Fibroblast of skin of back (primary cell): ENCODE data around the gene FURIN.
"Not testable (repeated sequence)": the region's sequence is repeated elsewhere in the genome, so short reads cannot be mapped to it uniquely, and the experiment has no call there.

Experiments
- DNase-seq: peaks from one replicate; pipeline ENCODE4 v3.0.0-alpha.2; 2013

Gene FURIN

DNA sequence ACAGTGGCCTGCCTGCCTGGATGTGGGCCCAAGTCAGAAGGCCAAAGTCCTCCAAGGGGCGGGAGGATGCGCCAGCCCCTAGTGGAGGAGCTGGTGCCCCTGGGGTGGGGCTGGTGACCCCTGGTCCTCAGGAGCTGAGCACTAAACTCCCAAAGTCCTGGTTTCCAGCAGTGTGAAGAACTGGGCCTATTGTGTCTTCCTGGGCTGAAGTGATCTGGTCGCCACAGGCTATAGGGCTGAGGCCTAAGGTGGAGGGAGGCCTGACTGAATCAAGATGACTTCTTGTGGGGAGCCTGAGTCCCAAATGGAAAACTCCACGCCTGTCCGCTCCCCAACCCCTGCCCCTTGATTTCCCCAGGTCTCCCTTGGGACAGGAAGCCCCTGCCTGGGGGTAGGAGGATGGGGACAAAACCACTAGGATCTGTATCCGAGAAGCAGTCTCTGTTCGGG, 15.2 kb downstream of the FURIN start:
- no peak for DNase-seq

DNA sequence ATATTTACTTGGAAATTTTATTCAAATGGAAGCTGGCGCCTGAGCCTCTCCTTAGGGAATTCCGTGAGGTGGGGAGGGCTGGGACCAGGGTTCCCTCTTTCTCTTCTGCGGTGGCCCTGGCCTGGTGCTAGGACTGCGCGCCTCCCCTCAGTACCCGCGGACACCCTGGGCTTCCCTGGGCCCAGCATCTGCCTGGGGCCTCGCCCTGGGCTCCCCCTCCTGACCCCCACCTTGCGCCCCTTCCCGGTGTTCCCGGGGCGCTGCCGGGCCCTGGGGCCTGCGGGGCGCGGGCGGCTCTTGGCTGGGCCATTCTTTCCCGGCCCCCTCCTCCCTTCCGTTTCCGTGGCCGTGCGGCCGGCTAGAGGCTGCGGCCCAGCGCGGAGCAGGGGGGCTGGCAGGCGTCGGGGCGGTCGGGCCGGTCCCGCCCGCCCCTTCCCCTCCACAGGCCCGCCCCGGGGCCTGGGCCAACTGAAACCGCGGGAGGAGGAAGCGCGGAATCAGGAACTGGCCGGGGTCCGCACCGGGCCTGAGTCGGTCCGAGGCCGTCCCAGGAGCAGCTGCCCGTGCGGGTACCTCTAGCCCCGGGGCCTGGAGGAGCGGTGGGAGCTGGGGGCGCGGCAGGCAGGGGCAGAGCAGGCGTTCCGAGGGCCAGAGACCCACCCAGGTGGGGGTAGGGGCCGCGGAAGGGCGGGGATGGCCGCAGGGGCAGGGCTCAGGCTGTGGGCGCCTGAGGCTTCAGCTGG, 15.8 kb downstream of the FURIN start, which contains the start of gene FES:
Gene FES, plus strand, starts transcription at position 529 of the 743 bp plus-strand sequence. CDS start 542 bp downstream, outside the sequence.
- peak; percentile 64 for DNase-seq

DNA sequence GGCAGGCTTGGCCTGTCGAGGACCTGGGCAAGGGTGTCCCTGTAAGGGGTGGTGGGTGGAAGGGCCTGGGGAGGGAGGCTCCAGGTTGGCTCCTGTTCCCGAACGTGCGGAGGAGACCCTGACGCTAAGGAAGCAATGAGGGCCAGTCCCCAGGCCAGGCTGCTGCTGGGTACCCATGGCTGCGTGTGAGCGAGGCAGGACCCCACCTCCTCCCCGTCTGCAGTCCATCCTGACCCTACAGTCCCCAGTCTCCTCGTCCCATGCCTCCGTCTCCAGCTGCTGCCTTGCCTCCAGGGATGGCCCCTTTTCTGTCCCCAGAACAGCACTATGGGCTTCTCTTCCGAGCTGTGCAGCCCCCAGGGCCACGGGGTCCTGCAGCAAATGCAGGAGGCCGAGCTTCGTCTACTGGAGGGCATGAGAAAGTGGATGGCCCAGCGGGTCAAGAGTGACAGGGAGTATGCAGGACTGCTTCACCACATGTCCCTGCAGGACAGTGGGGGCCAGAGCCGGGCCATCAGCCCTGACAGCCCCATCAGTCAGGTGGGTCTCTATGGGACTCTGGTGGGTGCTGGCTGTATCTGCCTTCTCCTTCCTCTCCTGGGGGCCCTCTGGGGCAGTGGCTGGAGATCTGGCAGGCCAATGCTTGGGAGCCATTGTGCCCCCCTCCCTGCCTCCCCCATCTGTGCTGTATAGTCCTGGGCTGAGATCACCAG, 16.5 kb downstream of the FURIN start:
- DNase-seq = no peak

DNA sequence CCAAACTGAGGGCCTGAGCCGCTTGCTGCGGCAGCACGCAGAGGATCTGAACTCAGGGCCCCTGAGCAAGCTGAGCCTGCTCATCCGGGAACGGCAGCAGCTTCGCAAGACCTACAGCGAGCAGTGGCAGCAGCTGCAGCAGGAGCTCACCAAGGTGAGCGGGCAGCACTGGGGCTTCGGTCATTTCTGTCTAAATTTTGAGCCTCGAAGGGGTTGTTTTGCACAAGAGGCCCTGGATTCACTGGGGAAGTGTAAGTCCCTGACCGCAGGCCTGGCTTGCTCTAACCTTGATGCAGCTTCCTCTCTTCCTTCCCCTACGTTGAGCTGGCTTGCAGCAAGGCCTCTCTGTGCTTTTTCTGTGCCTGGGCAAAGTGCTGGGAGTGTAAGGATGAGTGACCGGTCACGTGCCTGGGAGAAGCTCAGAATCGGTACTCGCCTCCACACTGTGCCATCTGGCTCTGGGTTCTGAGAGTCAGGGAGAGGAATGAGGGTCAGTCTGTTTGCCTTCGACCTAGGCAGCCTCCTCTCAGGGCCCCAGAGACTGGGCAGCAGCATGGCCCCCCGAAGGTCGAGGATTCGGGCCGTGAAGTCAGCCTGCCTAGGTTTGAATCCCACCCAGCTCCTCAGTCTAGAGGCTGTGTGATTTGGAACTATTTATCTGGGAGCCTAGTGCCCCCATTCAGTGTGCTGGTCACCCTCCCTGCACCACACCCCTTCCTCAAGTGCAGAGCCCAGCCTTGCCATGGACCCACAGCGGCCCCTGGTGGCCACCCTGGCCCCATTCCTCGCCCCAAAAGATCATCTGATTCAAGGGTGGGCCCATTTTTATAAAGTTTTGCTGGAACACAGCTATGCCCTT, 17.3 kb downstream of the FURIN start:
- peak; percentile 62 for DNase-seq

DNA sequence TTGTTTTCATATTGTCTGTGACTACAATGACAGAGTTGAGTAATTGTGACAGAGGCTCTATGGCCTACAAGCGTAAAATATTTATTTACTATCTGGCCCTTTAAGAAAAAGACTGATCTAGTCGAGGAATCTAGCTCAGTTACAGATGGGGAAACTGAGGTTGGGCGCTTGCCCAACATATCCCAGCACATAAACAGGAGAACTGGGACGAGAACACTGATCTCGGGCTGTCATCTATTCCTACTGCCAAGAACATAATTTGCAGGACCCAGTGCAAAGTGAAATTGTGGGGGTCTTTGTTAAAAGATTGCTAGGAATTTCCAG, 17.9 kb downstream of the FURIN start:
- no peak for DNase-seq

DNA sequence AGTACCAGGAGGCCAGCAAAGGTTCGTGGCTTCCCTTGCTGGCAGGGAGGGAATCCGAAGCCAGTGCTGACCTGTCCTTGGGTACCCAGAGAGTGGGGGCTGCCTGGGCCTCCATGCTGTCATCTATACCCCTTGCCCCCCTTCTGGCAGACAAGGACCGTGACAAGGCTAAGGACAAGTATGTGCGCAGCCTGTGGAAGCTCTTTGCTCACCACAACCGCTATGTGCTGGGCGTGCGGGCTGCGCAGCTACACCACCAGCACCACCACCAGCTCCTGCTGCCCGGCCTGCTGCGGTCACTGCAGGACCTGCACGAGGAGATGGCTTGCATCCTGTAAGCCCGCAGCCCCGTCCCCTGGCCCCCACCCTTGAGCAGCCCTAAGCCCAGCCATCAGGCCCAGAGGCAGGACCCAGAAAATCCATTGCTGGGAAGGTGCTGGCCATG, 18.7 kb downstream of the FURIN start:
- no peak for DNase-seq

DNA sequence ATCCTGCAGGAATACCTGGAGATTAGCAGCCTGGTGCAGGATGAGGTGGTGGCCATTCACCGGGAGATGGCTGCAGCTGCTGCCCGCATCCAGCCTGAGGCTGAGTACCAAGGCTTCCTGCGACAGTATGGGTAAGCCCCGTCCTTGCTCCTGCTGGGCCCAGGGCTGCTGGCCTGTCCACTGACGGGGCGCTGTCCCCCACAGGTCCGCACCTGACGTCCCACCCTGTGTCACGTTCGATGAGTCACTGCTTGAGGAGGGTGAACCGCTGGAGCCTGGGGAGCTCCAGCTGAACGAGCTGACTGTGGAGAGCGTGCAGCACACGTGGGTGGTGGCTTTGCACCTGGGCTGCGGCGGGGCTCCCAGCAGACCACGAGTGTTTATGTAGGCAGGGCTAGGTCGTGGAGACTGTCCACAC, 20.9 kb downstream of the FURIN start:
- no peak for DNase-seq

DNA sequence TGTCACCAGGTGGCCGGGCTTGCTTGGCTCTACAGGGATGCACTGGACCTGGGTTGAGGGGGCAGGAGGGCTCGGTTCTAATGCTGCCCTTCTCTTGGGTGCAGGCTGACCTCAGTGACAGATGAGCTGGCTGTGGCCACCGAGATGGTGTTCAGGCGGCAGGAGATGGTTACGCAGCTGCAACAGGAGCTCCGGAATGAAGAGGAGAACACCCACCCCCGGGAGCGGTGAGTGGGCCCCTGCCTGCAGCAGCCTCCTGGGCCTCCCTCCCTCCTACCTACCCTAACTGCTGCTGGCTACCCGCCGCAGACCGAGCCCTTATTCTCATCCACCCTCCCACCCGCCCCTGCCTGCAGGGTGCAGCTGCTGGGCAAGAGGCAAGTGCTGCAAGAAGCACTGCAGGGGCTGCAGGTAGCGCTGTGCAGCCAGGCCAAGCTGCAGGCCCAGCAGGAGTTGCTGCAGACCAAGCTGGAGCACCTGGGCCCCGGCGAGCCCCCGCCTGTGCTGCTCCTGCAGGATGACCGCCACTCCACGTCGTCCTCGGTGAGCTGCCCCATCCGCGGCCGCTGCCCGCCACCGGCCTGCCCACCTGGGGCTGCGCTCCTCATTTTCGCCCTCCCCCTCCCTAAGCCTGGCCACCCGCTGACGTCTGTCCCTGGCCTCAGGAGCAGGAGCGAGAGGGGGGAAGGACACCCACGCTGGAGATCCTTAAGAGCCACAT, 21.5 kb downstream of the FURIN start:
- DNase-seq = no peak

DNA sequence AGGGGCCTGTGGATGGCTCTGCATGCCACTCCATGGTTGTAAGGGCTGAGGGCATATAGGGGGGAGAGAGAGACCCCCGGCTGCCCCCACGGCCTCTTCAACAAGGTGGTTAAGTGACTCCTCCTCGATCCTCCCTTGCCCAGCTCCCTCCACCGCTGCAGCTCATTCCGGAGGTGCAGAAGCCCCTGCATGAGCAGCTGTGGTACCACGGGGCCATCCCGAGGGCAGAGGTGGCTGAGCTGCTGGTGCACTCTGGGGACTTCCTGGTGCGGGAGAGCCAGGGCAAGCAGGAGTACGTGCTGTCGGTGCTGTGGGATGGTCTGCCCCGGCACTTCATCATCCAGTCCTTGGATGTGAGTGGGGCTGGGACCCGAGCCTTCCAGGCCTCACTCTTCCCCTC, 22.5 kb downstream of the FURIN start:
- DNase-seq = no peak

DNA sequence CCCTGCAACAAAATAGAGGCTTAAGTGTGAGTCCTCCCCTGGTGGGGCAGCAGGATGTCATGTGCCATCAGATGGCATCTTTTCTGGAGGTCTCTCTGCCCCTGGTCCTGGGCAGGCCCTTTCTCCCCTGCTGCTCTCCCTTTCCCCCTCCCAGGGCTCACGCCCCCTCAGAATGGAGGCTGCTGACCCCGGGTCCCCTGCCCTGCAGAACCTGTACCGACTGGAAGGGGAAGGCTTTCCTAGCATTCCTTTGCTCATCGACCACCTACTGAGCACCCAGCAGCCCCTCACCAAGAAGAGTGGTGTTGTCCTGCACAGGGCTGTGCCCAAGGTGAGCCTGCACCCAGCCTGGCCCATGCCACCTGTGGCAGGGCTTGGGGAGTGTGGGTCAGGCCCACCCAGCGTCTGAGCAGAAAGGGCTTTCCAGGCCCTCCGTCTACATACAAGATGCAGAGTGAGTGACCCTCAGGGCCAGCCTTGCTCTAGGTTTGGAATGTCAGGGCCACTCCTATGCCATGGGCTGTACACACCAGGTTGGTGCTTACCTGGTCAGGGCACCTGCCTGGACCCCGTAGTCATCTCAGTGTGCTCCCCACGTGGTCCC, 23.1 kb downstream of the FURIN start:
- no peak for DNase-seq

DNA sequence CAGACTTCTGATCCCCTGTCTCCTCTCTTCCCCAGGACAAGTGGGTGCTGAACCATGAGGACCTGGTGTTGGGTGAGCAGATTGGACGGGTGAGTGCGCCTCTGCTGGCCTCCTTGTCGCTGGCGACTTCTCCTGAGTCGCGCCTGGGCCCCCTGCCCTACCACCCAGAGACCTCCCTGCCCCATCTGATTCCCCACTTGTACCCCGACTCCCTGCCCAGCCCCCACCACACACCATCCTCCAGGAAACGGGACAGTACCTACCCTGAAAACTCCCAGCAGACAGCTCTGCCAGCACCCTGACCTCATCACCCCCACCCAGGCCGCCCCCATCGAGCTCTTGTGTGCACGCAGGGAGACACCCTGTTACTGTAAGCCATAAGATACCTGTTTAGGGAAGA, 23.6 kb downstream of the FURIN start:
- no peak for DNase-seq

DNA sequence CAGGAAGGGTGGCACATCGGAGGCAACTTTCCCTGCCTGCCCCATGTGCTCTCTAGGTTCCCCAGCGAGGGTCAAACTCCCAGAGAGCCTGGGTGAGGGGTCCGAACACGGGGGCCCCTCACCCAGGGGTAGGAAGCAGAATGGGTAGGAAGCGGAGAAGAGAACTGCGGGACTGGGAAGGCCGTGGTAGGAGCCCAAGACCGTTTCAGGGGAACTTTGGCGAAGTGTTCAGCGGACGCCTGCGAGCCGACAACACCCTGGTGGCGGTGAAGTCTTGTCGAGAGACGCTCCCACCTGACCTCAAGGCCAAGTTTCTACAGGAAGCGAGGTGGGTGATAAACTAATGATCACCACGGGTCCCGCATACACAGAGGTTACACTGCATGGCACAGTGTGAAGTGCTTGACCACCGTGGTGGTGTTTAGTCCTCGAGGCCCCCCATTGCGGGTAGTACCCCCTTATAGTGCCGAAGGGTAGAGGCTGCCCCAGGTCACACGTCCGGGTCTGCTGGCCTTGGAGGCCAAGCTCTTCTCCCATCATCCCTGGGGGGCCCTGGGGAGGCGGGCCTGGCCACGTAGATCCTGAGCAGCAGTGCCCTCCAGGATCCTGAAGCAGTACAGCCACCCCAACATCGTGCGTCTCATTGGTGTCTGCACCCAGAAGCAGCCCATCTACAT, 24.2 kb downstream of the FURIN start:
- no peak for DNase-seq

DNA sequence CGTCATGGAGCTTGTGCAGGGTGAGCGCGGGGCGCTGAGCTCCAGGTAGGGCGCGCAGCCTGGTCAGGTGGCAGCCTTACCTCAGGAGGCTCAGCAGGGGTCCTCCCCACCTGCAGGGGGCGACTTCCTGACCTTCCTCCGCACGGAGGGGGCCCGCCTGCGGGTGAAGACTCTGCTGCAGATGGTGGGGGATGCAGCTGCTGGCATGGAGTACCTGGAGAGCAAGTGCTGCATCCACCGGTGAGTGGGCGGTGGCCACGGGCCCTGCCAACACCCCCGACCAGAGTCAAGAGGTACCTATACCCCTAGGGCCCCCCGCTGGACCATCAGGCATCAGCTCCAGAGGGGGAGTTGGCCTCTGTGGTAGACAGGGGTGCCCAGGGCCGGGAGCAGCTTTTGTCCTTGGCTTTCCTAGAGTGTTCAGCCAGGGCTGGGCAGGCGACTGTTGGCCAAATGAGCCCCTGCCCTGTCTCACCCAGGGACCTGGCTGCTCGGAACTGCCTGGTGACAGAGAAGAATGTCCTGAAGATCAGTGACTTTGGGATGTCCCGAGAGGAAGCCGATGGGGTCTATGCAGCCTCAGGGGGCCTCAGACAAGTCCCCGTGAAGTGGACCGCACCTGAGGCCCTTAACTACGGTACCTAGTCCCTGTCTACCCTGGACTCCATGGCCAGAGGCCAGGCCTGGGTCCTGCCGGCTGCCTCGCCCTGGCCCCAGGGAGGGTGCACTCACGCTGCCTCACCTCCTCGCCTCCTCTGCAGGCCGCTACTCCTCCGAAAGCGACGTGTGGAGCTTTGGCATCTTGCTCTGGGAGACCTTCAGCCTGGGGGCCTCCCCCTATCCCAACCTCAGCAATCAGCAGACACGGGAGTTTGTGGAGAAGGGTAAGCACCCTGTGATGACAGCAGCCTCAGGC, 25.0 kb downstream of the FURIN start:
- DNase-seq = no peak

DNA sequence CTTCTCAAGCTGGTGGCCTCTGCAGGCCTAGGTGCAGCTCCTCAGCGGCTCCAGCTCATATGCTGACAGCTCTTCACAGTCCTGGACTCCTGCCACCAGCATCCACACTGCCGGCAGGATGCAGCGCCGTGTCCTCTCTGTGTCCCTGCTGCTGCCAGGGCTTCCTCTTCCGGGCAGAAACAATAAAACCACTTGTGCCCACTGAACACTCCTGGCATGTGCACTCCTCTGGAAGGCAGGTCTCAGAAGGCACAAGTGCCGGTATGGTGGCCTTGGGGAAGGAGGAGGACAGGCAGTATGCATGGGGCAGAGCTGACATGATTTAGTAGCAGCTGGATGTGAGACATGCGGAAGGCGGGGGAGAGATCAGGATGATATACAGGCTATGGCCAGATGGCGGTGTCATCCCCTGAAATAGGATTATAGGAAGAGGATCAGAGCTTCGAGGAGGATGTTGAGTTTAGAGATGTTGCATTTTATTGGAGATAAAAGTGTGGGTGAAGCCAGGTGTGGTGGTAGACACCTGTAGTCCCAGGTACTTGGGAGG, 27.3 kb downstream of the FURIN start:
- DNase-seq = no peak

DNA sequence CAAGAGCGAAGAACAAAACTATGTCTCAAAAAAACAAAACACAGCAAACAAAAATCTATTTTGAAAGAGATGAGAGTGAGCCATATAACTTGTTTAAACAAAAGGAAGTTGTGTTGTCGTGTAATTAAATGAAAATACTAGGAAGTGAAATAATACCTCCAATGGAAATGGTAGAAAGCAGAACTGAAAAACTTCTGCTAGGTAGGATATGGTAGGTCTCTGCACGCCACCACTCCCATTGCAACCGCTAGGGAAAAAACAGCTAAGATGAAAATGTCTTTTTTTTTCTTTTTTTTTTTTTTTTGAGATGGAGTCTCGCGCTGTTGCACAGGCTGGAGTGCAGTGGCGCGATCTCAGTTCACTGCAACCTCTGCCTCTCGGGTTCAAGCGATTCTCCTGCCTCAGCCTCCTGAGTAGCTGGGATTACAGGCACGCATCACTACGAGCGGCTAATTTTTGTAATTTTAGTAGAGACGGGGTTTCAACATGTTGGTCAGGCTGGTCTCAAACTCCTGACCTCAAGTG, 28.8 kb downstream of the FURIN start:
- not testable (repeated sequence) for DNase-seq

DNA sequence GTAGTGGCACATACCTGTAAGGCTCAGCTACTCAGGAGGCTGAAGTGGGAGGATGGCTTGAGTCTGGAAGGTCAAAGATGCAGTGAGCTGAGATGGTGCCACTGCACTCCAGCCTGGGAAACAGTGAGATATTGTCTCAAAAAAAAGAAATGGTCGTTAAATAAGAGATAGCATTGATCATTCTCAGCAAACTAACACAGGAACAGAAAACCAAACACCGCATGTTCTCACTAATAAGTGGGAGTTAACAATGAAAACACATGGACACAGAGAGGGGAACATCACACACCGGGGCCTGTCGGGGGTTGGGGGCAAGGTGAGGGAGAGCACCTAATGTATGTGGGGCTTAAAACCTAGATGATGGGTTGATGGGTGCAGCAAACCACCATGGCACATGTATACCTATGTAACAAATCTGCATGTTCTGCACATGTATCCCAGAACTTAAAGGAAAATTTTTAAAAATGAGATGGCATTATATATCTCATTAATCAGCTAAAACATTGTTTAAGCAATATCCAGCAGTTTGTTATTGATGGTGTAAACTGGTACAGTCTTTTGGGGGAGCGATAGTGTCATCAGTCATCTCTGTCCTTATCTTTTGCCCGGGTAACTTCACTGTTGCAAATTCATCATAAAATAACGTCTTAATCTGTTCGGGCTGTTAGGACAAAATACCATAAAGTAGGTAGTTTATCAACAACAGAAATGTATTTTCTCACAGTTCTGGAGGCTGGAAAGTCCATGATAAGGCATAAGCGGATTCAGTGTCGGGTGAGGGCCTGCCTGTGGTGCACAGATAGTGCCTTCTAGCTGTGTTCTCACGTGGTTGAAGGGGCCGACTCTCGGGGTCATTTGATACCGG, 33.0 kb downstream of the FURIN start:
- DNase-seq = no peak

DNA sequence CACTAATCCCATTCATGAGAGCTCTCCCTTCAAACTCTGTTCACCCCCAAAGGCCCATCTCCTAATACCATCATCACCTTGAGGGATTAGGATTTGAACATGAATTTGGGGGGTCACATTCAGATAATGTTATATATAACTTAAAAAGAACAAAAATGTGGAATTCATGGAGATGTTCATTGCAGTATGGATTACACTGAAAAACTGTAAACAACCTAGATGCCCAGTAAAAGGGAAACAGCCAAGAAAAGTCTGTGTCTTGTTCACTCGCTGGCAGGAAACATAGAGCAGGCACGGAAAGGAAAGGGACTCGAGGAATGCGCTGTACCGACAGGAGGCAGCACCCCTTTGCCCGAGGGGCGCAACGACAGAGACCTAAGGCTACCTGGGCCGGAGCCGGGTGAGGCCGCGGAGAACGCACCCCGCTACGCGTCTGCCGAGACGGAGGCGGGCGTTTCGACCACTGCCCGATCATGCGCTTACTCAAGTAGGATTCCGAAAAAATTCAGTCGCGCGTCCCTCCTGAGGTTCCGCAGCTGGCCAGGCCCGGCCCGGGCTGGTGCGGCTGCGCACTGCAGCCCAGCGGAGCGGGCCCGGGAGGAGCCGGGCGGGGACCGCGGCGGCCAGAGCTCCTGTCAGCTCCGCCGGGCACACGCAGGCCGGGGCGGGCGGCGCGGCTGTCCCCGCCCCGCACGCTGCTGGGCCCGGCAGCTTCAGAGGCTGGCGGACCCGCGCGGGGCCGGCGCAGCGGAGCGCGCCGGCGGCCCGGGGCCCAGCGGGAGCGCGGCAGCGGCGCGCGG, 33.9 kb downstream of the FURIN start:
- DNase-seq = peak; percentile 80
